Measurements from ENCODE around the gene NARF.
A peak's percentile ranks its signal among the peaks of the same experiment; 100 is the strongest.
"Not testable (repeated sequence)": the region's sequence is repeated elsewhere in the genome, so short reads cannot be mapped to it uniquely, and the experiment has no call there.

The NARF gene

GRCh38 chr17:82503094-82503727 is 44.7 kb downstream of the NARF start:
- no peak for DNase-seq (ENCODE audit: low read depth)

DNA sequence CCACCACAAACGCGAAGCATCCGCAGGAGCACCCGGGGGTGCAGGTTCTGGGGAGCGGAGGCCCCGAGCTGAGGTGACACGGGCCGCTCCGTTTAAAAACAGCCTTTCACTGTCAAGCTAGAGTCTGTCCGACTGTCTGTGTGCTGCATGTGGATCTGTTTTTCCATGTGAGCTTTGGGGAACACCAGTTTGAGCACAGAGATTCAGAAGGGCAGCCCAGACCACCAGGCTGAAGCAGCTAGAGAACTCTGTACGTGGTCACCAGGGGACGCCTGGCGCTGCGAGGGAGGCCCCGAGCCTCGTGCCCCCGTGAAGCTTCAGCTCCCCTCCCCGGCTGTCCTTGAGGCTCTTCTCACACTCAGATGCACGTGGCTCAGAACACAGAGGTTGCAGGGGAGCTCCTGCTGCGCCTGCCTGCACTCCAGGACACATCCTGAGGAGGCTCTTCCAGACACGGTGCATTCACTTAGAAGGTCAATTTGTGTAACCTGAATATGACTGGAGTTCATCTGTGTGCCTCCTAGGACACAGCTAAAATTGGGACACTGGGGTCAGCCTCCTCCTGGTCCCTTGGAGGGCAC is 45.3 kb downstream of the NARF start:
- DNase-seq (ENCODE audit: low read depth): no peak

GRCh38 chr17:82505296-82505695 is 46.8 kb downstream of the NARF start:
- DNase-seq (ENCODE audit: low read depth): no peak

DNA sequence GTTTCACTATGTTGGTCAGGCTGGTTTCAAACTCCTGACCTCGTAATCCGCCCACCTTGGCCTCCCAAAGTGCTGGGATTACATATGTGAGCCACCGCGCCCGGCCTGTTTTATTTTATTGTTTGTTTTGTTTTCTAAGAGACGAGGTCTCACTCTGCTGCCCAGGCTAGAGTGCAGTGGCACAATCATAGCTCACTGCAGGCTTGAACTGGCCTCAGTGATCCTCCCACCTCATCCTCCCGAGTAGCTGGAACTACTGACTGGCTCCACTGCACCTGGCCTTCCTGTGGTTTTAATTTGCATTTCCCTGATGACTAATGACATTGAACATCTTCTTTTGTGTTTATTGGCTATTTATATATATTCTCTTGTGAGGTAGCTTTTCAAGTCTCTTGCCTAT is 47.9 kb downstream of the NARF start:
- not testable (repeated sequence) for DNase-seq (ENCODE audit: low read depth)

DNA sequence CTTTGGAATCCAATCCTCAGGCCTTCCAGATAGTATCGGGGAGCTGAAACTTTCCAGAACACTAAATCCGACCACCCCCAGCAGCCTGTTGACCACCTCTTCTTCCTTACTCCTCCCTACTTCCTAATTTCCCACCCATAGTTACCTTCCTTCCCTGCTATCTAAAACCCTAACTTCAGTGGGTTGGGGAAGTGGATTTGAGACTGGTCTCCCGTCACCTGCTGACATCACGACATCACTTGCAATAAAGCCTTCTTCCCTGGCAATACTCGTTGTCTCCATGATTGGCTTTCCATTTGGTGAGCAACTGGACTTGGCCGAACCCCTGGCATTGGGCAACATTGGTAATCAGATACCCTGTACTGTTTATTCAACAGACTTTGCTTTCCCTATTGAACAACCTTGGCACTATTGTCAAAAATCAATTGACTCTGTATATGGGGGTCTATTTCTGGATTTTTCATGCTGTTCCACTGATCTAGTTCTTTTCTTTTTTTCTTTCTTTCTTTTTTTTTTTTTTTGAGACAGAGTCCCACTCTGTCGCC is 49.2 kb downstream of the NARF start:
- no peak for DNase-seq (ENCODE audit: low read depth)

DNA sequence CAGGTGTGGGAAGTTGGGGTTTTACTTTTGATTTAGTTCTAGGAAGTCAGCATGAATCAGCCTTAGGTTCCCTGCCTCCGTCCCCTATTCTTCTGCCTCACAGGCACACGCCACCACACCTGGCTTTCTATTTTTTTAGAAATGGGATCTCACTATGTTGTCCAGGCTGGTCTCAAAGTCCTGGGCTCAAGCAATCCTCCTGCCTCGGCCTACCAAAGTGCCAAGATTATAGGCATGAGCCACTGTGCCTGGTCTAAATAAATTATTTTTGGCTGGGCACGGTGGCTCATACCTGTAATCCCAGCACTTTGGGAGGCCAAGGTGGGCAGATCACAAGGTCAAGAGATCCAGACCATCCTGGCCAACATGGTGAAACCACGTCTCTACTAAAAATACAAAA is 53.1 kb downstream of the NARF start:
- DNase-seq (ENCODE audit: low read depth): not testable (repeated sequence)

GRCh38 chr17:82513864-82514263 is 55.3 kb downstream of the NARF start:
- not testable (repeated sequence) for DNase-seq (ENCODE audit: low read depth)

- DNase-seq (ENCODE audit: low read depth): no peak
These were observed 58.8 kb downstream of the NARF start for GRCh38 chr17:82517230-82517865.

DNA sequence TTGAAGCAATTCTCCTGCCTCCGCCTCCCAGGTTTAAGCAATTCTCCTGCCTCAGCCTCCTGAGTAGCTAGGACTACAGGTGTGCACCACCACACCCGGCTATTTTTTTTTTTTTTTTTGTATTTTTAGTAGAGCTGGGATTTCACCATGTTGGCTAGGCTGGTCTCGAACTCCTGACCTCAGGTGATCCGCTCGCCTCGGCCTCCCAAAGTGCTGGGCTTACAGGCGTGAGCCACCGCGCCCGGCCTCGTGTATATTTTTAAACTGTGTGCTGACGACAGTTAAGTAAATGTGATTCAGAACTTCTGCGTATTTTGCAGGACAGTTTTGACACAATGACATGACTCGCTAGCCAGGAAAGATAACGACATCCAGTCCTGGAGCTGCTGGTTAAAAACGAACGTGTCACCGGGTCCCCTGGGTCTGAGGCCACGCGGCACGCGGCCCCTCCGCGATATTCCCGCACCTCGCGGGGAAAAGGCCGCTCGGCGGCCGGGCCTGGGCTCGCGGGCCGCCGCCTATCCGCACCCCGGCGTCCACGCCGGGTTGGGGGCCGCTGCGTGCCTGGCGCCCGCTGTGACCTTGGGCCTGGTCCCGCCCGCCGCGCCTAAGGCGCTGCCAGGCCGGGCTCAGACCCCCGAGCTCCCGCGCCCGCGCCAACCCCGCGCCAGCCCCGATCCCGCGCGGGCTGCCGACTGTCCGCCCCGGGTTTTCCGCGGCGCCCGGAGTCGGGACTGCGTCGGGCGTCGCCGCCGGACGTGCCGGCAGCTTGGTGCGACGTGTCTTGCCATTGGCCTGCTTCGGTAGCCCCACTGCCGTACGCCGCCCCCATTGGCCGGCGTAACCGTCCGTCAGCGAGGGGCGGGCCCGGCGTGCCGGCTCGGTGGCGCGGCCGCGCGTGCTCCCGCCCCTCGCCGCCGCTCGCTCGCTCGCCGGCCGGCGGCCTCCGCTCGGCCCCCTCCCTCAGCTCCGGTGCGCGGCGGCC is 60.6 kb downstream of the NARF start, which contains the start of gene FOXK2:
Gene FOXK2 (plus strand): TSS at position 907 of the 985 bp plus-strand sequence. CDS start 157 bp downstream, outside the sequence.
- peak; percentile 89 for DNase-seq (ENCODE audit: low read depth)

- no peak for DNase-seq (ENCODE audit: low read depth)
These were observed 61.7 kb downstream of the NARF start for GRCh38 chr17:82519971-82520903.

- no peak for DNase-seq (ENCODE audit: low read depth)
These were observed 66.0 kb downstream of the NARF start for GRCh38 chr17:82524540-82524939.

- DNase-seq (ENCODE audit: low read depth): no peak
These were observed 67.2 kb downstream of the NARF start for GRCh38 chr17:82525712-82526111.

- no peak for DNase-seq (ENCODE audit: low read depth)
These were observed 69.4 kb downstream of the NARF start for GRCh38 chr17:82527898-82528297.

- DNase-seq (ENCODE audit: low read depth): no peak
These were observed 70.1 kb downstream of the NARF start for GRCh38 chr17:82528484-82529265.

GRCh38 chr17:82529914-82530300 is 71.4 kb downstream of the NARF start:
- DNase-seq (ENCODE audit: low read depth): no peak

GRCh38 chr17:82531431-82531881 is 72.9 kb downstream of the NARF start:
- DNase-seq (ENCODE audit: low read depth): no peak

DNA sequence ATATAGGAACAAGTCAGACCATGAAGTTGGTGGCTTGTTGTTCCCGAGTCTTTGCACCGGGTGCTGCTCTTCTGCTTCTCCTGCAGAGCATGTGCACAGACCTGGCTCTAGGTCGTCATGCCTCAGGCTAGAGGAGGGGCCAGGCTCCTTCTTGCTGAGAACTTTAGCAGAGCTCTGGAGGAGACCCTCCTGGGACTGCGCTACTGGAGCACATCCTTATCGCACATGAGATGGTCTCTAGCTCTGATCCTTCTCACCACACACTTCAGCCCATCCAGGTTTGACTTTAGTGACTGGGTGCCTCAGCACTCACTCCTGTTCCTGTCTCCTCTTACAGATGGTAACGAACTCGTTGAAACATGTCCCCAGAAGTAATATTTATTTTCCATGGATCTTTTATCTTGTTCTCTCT is 75.9 kb downstream of the NARF start:
- DNase-seq (ENCODE audit: low read depth): no peak

GRCh38 chr17:82536512-82537201 is 78.1 kb downstream of the NARF start:
- no peak for DNase-seq (ENCODE audit: low read depth)

GRCh38 chr17:82537228-82537627 is 78.7 kb downstream of the NARF start:
- DNase-seq (ENCODE audit: low read depth): not testable (repeated sequence)

All from stromal cell of bone marrow (primary cell).